Measurements from ENCODE around the gene THSD7A.

THSD7A gene

GRCh38 chr7:11667071-11667809, 164.8 kb downstream of the THSD7A start:
- Histone ChIP-seq H3K9me3 (ENCODE audit: low read length) (no peaks in the 10 kb centered on the region), H3K27me3 (ENCODE audit: insufficient read depth, low read length) (no peaks in the 10 kb centered on the region), H3K4me1 (ENCODE audit: insufficient read depth, low read length) (no peaks in the 10 kb centered on the region), H3K36me3 (ENCODE audit: insufficient read depth, low read length) (no peaks in the 10 kb centered on the region), H2AFZ (ENCODE audit: low read depth, low read length) (no peak overlapping the region), H3K4me3 (ENCODE audit: low read length) (no peak overlapping the region)

DNA sequence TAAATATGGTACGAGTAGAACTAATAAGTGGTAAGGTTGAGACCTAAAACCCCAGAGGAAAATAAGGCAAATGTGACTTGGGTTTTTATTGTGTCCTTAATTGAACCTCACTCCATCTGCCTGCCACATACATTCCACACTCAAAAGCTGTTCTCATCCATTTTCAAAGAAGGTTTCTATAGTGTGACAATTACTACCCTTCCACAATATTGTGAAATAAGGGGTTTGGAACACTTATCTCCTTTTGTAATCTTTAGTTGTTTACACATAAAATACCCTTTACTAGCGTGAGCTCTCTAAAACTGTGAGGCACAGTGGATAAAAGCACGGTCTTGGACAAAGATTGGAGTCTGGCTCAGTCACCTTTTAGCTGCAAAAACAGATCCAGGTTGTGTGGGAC, 166.6 kb downstream of the THSD7A start:
- H3K4me1 ChIP-seq (ENCODE audit: insufficient read depth, low read length): no peaks in the 10 kb centered on the region
- H3K9me3 ChIP-seq (ENCODE audit: low read length): no peaks in the 10 kb centered on the region
- no peak overlapping the region for H3K4me3 ChIP-seq (ENCODE audit: low read length)
- H2AFZ ChIP-seq (ENCODE audit: low read depth, low read length): no peak overlapping the region
- no peaks in the 10 kb centered on the region for H3K27me3 ChIP-seq (ENCODE audit: insufficient read depth, low read length)
- H3K36me3 ChIP-seq (ENCODE audit: insufficient read depth, low read length): no peaks in the 10 kb centered on the region

DNA sequence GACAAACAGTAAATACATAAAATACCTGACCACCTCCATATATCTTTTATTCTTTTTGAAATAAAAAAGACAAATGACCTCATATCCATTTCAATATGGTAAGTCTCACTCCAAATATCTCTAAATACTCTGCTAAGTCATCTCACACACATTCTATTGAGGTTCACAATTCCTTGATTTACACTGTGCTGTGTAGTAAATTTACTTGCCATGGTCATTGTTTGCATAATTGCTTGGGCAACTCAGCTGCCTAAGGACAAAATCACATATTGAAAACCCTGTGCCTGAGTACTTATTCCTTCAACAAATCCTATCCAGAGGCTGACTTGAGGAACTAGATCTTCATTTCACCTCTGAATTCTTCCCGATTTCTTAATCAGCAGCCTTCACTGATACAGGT, 176.4 kb downstream of the THSD7A start:
- no peaks in the 10 kb centered on the region for H3K36me3 ChIP-seq (ENCODE audit: insufficient read depth, low read length)

DNA sequence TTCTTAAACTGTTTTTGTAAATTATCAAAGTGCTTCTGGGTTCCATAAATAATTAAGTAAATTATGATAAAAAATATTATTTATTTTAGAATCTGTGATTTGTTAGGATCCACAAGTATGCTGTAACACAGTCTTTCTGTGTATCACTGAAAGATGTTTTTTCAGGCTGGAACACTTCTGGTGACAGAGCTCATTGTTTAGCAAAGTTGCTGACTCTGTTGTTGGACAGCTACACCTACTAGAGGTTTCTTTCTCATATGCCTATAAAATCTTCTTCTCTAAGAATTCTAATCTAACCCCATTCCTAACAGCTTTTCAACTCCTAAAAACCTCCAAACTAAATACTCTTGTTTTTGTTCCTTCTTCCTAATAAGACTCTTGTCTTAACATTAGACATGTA, 176.8 kb downstream of the THSD7A start:
- Histone ChIP-seq H2AFZ (ENCODE audit: low read depth, low read length) (no peak overlapping the region), H3K27me3 (ENCODE audit: insufficient read depth, low read length) (no peaks in the 10 kb centered on the region), H3K36me3 (ENCODE audit: insufficient read depth, low read length) (no peaks in the 10 kb centered on the region)

More for the DNA sequence above, 176.4 kb downstream of the THSD7A start:
- H3K4me1 ChIP-seq (ENCODE audit: insufficient read depth, low read length): peaks cover 4% of the 10 kb centered on the region
- H2AFZ ChIP-seq (ENCODE audit: low read depth, low read length): no peak overlapping the region
- no peaks in the 10 kb centered on the region for H3K27me3 ChIP-seq (ENCODE audit: insufficient read depth, low read length)
- H3K4me3 ChIP-seq (ENCODE audit: low read length): no peak overlapping the region
- H3K9me3 ChIP-seq (ENCODE audit: low read length): no peaks in the 10 kb centered on the region

DNA sequence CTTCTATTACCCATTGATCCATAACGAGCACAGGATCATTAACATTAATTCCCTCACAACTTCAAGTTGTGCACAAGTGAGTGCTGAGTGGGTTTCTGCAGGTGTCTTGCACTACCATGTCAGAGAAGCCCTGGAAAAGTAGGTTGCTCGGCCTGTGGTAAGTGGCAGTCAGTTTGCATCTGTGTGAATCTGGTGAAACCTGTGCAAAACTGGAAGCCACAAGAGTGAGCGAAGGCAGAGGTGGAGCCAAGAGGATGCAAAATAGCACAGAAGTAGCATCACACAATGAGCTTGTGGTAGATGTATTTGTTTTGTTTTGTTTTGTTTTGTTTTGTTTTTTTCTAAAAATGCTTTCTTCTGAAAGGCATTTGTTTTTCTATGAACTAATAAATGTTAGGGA, 181.5 kb downstream of the THSD7A start:
- Histone ChIP-seq H3K4me1 (ENCODE audit: insufficient read depth, low read length) (peaks cover 2% of the 10 kb centered on the region), H3K4me3 (ENCODE audit: low read length) (no peak overlapping the region), H2AFZ (ENCODE audit: low read depth, low read length) (no peak overlapping the region), H3K27me3 (ENCODE audit: insufficient read depth, low read length) (no peaks in the 10 kb centered on the region), H3K9me3 (ENCODE audit: low read length) (no peaks in the 10 kb centered on the region), H3K36me3 (ENCODE audit: insufficient read depth, low read length) (no peaks in the 10 kb centered on the region)

More for the DNA sequence above, 176.8 kb downstream of the THSD7A start:
- Histone ChIP-seq H3K4me3 (ENCODE audit: low read length) (no peak overlapping the region), H3K9me3 (ENCODE audit: low read length) (no peaks in the 10 kb centered on the region), H3K4me1 (ENCODE audit: insufficient read depth, low read length) (peaks cover 4% of the 10 kb centered on the region)

DNA sequence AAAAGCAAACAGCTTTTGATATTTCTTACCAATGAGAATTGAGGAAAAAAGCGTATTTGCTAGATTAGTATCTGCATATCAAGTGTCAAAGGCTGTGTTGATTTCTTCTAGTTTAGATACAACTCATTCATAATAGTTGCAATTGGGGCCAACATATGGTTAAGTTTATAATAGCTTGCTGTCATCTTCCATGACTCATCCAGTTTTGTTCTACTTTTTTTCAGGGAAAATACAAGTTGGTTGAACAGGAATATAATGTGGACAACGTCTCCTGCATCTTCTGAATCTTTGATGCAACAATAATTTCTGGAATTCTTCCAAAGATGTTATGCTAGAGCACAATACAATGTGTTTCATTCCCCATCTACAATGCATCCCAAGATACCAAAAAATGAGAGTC, 182.0 kb downstream of the THSD7A start:
- Histone ChIP-seq H3K4me1 (ENCODE audit: insufficient read depth, low read length) (peaks cover 2% of the 10 kb centered on the region), H2AFZ (ENCODE audit: low read depth, low read length) (no peak overlapping the region), H3K9me3 (ENCODE audit: low read length) (no peaks in the 10 kb centered on the region), H3K4me3 (ENCODE audit: low read length) (no peak overlapping the region), H3K36me3 (ENCODE audit: insufficient read depth, low read length) (no peaks in the 10 kb centered on the region), H3K27me3 (ENCODE audit: insufficient read depth, low read length) (no peaks in the 10 kb centered on the region)

- H3K9me3 ChIP-seq (ENCODE audit: low read length): no peaks in the 10 kb centered on the region
- H2AFZ ChIP-seq (ENCODE audit: low read depth, low read length): no peak overlapping the region
- no peaks in the 10 kb centered on the region for H3K27me3 ChIP-seq (ENCODE audit: insufficient read depth, low read length)
- H3K4me1 ChIP-seq (ENCODE audit: insufficient read depth, low read length): no peaks in the 10 kb centered on the region
- no peak overlapping the region for H3K4me3 ChIP-seq (ENCODE audit: low read length)
- H3K36me3 ChIP-seq (ENCODE audit: insufficient read depth, low read length): no peaks in the 10 kb centered on the region
Observed at GRCh38 chr7:11648980-11649379, 183.0 kb downstream of the THSD7A start.

- H2AFZ ChIP-seq (ENCODE audit: low read depth, low read length): no peak overlapping the region
- H3K4me1 ChIP-seq (ENCODE audit: insufficient read depth, low read length): no peaks in the 10 kb centered on the region
- no peaks in the 10 kb centered on the region for H3K27me3 ChIP-seq (ENCODE audit: insufficient read depth, low read length)
- H3K36me3 ChIP-seq (ENCODE audit: insufficient read depth, low read length): no peaks in the 10 kb centered on the region
- H3K4me3 ChIP-seq (ENCODE audit: low read length): no peak overlapping the region
- H3K9me3 ChIP-seq (ENCODE audit: low read length): no peaks in the 10 kb centered on the region
Observed at GRCh38 chr7:11648101-11648500, 183.9 kb downstream of the THSD7A start.

DNA sequence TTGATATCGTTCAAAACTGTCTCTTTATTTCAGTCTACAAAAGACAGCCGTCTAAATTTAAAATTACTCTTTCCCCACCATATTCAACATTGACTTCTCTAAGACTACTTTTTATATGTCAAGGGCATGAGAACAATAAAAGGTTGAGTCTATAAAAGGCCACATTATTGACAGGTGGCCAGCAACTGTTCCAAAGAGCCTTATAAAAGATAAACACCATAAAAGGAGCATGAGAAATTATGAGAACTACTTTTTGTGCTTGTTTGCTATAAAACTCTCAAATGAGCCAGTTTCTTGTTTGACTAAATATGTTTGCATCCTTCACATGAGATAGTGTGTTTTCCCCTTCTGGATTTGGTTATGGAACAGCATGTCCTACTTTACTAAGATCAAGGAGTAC, 189.2 kb downstream of the THSD7A start:
- no peak overlapping the region for H2AFZ ChIP-seq (ENCODE audit: low read depth, low read length)
- H3K9me3 ChIP-seq (ENCODE audit: low read length): no peaks in the 10 kb centered on the region
- H3K4me1 ChIP-seq (ENCODE audit: insufficient read depth, low read length): peaks cover 11% of the 10 kb centered on the region
- H3K36me3 ChIP-seq (ENCODE audit: insufficient read depth, low read length): no peaks in the 10 kb centered on the region
- no peak overlapping the region for H3K4me3 ChIP-seq (ENCODE audit: low read length)
- H3K27me3 ChIP-seq (ENCODE audit: insufficient read depth, low read length): no peaks in the 10 kb centered on the region

DNA sequence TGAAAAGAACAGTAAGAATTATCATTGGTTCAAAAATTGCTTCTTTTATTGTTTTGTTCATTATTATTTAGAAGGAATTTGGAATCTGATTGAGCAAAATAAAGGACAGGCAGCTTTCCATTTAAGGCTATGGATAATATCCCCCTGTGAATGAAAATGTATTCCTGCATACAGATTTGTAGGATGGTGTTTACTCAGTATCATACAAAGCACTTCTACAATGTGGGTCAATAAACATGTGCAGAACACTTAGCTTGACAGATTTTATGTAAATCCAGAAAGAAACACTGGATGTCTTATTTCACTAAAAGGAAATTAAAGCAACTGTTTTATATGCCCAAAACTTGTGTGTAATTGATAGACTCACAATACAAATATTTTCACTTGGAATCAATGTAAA, 189.7 kb downstream of the THSD7A start:
- no peaks in the 10 kb centered on the region for H3K27me3 ChIP-seq (ENCODE audit: insufficient read depth, low read length)
- H3K9me3 ChIP-seq (ENCODE audit: low read length): no peaks in the 10 kb centered on the region
- H3K4me1 ChIP-seq (ENCODE audit: insufficient read depth, low read length): peaks cover 11% of the 10 kb centered on the region
- no peaks in the 10 kb centered on the region for H3K36me3 ChIP-seq (ENCODE audit: insufficient read depth, low read length)
- no peak overlapping the region for H3K4me3 ChIP-seq (ENCODE audit: low read length)
- no peak overlapping the region for H2AFZ ChIP-seq (ENCODE audit: low read depth, low read length)

- no peaks in the 10 kb centered on the region for H3K36me3 ChIP-seq (ENCODE audit: insufficient read depth, low read length)
- peaks cover 3% of the 10 kb centered on the region for H3K9me3 ChIP-seq (ENCODE audit: low read length)
- H3K27me3 ChIP-seq (ENCODE audit: insufficient read depth, low read length): no peaks in the 10 kb centered on the region
- H3K4me3 ChIP-seq (ENCODE audit: low read length): no peak overlapping the region
- no peak overlapping the region for H2AFZ ChIP-seq (ENCODE audit: low read depth, low read length)
- peaks cover 15% of the 10 kb centered on the region for H3K4me1 ChIP-seq (ENCODE audit: insufficient read depth, low read length)
Observed at GRCh38 chr7:11638011-11638774, 193.8 kb downstream of the THSD7A start.

DNA sequence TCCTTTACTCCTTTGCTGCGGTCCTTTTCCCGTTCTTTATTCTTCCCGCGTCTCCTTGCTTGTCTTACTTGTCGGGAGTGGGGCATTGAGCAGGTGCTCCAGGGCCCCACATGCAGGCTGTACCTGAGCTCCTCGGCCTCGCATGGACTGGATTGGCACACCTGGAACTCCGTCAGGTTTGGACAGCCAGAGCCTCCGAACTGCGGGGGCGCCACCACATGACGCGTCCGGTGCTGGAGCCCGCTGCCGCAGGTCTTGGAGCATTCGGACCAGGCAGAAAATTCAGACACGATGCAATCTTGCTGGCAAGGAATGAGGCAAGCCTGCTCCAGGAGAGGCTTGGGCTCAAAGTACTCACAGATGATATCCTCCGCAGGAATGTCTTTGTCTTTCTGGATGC, 195.7 kb downstream of the THSD7A start:
- H3K27me3 ChIP-seq (ENCODE audit: insufficient read depth, low read length): no peaks in the 10 kb centered on the region

DNA sequence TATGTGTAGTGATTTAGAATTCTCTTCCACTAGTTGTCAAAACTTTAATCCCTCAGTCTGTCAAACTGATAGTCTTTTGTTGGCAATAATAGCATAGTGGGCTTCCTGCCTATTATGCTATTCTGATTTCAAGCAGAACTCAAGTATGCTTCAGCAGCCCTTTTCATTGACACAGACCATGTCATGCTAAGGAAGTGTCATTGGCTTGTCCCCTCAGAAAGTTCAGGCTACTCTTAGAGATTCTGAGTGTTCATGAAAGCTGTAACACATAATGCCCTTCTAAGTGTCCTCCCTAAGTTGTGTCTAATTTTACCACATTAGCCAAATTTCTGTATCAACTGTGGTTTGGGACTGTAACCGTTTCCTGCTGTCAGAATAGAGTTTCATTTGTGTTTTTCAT, 198.7 kb downstream of the THSD7A start:
- H2AFZ ChIP-seq (ENCODE audit: low read depth, low read length): no peak overlapping the region
- H3K36me3 ChIP-seq (ENCODE audit: insufficient read depth, low read length): no peaks in the 10 kb centered on the region
- no peak overlapping the region for H3K4me3 ChIP-seq (ENCODE audit: low read length)
- peaks cover 6% of the 10 kb centered on the region for H3K4me1 ChIP-seq (ENCODE audit: insufficient read depth, low read length)
- peaks cover 3% of the 10 kb centered on the region for H3K9me3 ChIP-seq (ENCODE audit: low read length)
- H3K27me3 ChIP-seq (ENCODE audit: insufficient read depth, low read length): no peaks in the 10 kb centered on the region

More for the DNA sequence above, 195.7 kb downstream of the THSD7A start:
- Histone ChIP-seq H3K36me3 (ENCODE audit: insufficient read depth, low read length) (no peaks in the 10 kb centered on the region), H3K4me3 (ENCODE audit: low read length) (no peak overlapping the region), H3K4me1 (ENCODE audit: insufficient read depth, low read length) (peaks cover 6% of the 10 kb centered on the region), H3K9me3 (ENCODE audit: low read length) (peaks cover 3% of the 10 kb centered on the region), H2AFZ (ENCODE audit: low read depth, low read length) (no peak overlapping the region)

Data from neuron (in vitro differentiated cells).